Breast epithelium (tissue), 4 donors: ENCODE results near the gene TEX36. TPM values are rescaled to one million over a fixed set of nuclear protein-coding genes. Genes with fewer than 3 reads are reported as not detected.
"Not testable (repeated sequence)": the region's sequence is repeated elsewhere in the genome, so short reads cannot be mapped to it uniquely, and the experiment has no call there.

Experiments
- DNase-seq, 2 donors: peaks; one replicate each; pipeline ENCODE4 v3.0.0-alpha.2; 2019; ENCODE audit warnings: low spot score in 2 of 2
- H3K27ac ChIP-seq, 2 donors: fragments of 200-600 bp; sonication (generic) in 1 of 2; one replicate each; pipeline ENCODE4 v1.5.1; 2016 to 2019; ENCODE audit warnings: mild to moderate bottlenecking in 1 of 2
- H3K27me3 ChIP-seq, 2 donors: fragments of 200-600 bp; sonication (generic) in 1 of 2; one replicate each; pipeline versions ENCODE4 v1.5.1 to v1.6.0; 2017 to 2019; ENCODE audit warnings: control low read depth in 1 of 2, mild to moderate bottlenecking in 1 of 2
- H3K36me3 ChIP-seq: fragments of 200-600 bp; one replicate; pipeline ENCODE4 v1.5.1; 2019
- H3K4me1 ChIP-seq, 2 donors: fragments of 200-600 bp; sonication (generic); one replicate each; pipeline ENCODE4 v1.5.1; 2016 to 2019; ENCODE audit warnings: control low read depth in 1 of 2
- H3K4me3 ChIP-seq, 3 donors: fragments of 200-600 bp; sonication (generic); 1 replicate in 2 of 3; 2 replicates in 1 of 3; pipeline ENCODE4 v1.5.1; 2016 to 2019; ENCODE audit warnings: mild to moderate bottlenecking in 3 of 3, moderate library complexity in 2 of 3
- H3K9me3 ChIP-seq, 2 donors: fragments of 200-600 bp; sonication (generic) in 1 of 2; one replicate each; pipeline ENCODE4 v1.5.1; 2016 to 2019; ENCODE audit warnings: control low read depth in 1 of 2
- CTCF ChIP-seq, 3 donors: fragments of 450-650 bp; IDR thresholded peaks; one replicate each; pipeline ENCODE4 v1.5.1; 2016 to 2017; ENCODE audit warnings: antibody characterized with exemption in 3 of 3, mild to moderate bottlenecking in 3 of 3, moderate library complexity in 3 of 3
- POLR2A ChIP-seq: fragments of 450-650 bp; IDR thresholded peaks from one replicate; pipeline ENCODE4 v1.6.1; 2016; ENCODE audit warnings: antibody characterized with exemption, mild to moderate bottlenecking, moderate library complexity
- POLR2AphosphoS5 ChIP-seq, 3 donors: sonication (generic); formaldehyde crosslinking; IDR thresholded peaks; one replicate each; pipeline ENCODE4 v1.6.1; 2017; ENCODE audit warnings: antibody characterized with exemption in 3 of 3
- intact Hi-C: fragments of 100-400 bp; cut with DNase I; formaldehyde crosslinking; loops from one replicate; pipeline ENCODE4 v1.15.1; 2023; ENCODE audit warnings: low total_unique reads
- total RNA-seq, 3 donors: library from RNA; depleted of rRNA; stranded (reverse); fragments of >200 nt; gene quantifications; one replicate each; pipeline ENCODE4 v1.1.0, GENCODE V29; 2016

Gene TEX36
- total RNA-seq, 3 donors from 2014 or later: not detected

GRCh38 chr10:125624800-125625199, 58.2 kb downstream of the TEX36 start:
- TF ChIP-seq POLR2A (no peak), POLR2AphosphoS5 (IDR thresholded peaks at IDR 0.05) (peak in 1 of 3 donors; percentile 51), CTCF (IDR thresholded peaks at IDR 0.05) (no peak)
- no peaks in the 10 kb centered on the region for H3K36me3 ChIP-seq
- no peaks in the 10 kb centered on the region for H3K4me1 ChIP-seq
- H3K27ac ChIP-seq: no peak overlapping the region
- peak; percentile 23 to 61 for DNase-seq
- no peaks in the 10 kb centered on the region for H3K9me3 ChIP-seq
- no peak overlapping the region for H3K4me3 ChIP-seq
- no peaks in the 10 kb centered on the region for H3K27me3 ChIP-seq
- intact Hi-C loops: no loop called here

GRCh38 chr10:125621052-125621451, 61.9 kb downstream of the TEX36 start:
- Histone ChIP-seq H3K27me3 (no peaks in the 10 kb centered on the region), H3K4me1 (no peaks in the 10 kb centered on the region), H3K9me3 (no peaks in the 10 kb centered on the region), H3K36me3 (no peaks in the 10 kb centered on the region), H3K27ac (no peak overlapping the region), H3K4me3 (no peak overlapping the region)
- TF ChIP-seq CTCF (IDR thresholded peaks at IDR 0.05): no peak
- TF ChIP-seq POLR2A: no peak
- TF ChIP-seq POLR2AphosphoS5 (IDR thresholded peaks at IDR 0.05): no peak
- intact Hi-C loops: no loop called here
- DNase-seq: no peak

- Histone ChIP-seq H3K4me1 (no peaks in the 10 kb centered on the region), H3K36me3 (no peaks in the 10 kb centered on the region), H3K27ac (no peak overlapping the region), H3K9me3 (no peaks in the 10 kb centered on the region), H3K4me3 (no peak overlapping the region), H3K27me3 (no peaks in the 10 kb centered on the region)
- TF ChIP-seq CTCF (IDR thresholded peaks at IDR 0.05) (no peak), POLR2AphosphoS5 (IDR thresholded peaks at IDR 0.05) (no peak), POLR2A (no peak)
- DNase-seq: no peak
- intact Hi-C loops: no loop called here
Measured at GRCh38 chr10:125620401-125620800, 62.6 kb downstream of the TEX36 start.

DNA sequence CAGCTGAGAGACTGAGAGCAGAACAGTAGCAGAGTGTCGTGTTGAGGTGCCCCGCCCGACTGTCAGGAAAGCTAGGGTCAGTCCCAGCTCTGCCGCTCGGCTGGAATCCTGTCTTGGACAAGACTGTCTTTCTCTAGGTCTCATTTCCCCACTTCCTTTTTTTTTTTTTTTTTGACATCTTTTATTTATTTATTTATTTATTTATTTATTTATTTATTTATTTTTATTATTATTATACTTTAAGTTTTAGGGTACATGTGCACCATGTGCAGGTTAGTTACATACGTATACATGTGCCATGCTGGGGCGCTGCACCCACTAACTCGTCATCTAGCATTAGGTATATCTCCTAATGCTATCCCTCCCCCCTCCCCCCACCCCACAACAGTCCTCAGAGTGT, 69.9 kb downstream of the TEX36 start:
- H3K36me3 ChIP-seq, H3K9me3 ChIP-seq, H3K4me3 ChIP-seq, intact Hi-C loops, DNase-seq, H3K4me1 ChIP-seq, H3K27me3 ChIP-seq, H3K27ac ChIP-seq: not testable (repeated sequence)

DNA sequence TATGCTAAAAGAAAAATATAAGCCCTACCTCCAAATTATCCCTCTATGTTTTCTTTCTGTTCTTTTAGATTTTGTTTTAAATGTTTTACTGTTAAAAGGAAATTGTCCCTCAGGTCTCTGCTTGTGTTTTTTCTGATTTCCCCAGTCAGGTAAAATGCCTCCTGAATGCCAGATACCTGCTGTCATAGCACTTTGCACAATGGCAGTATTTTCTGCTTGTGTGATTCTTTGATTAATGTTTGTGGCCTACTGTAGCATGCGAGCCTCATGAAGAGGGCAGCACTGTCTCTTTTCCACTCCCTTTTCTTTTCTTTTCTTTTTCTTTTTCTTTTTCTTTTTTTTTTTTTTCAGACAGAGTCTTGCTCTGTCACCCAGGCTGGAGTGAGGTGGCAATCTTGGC, 71.2 kb downstream of the TEX36 start:
- Histone ChIP-seq H3K36me3 (no peaks in the 10 kb centered on the region), H3K9me3 (no peaks in the 10 kb centered on the region), H3K27ac (no peak overlapping the region), H3K4me3 (no peak overlapping the region), H3K4me1 (no peaks in the 10 kb centered on the region), H3K27me3 (no peaks in the 10 kb centered on the region)
- intact Hi-C loops: no loop called here
- TF ChIP-seq POLR2A (no peak), CTCF (IDR thresholded peaks at IDR 0.05) (no peak), POLR2AphosphoS5 (IDR thresholded peaks at IDR 0.05) (no peak)
- no peak for DNase-seq

- Histone ChIP-seq H3K4me3 (no peak overlapping the region), H3K4me1 (no peaks in the 10 kb centered on the region), H3K27ac (no peak overlapping the region), H3K9me3 (no peaks in the 10 kb centered on the region), H3K27me3 (no peaks in the 10 kb centered on the region), H3K36me3 (no peaks in the 10 kb centered on the region)
- DNase-seq: no peak
- no peak for TF ChIP-seq POLR2A
- TF ChIP-seq POLR2AphosphoS5 (IDR thresholded peaks at IDR 0.05): no peak
- no peak for TF ChIP-seq CTCF (IDR thresholded peaks at IDR 0.05)
- intact Hi-C loops: no loop called here
Measured at GRCh38 chr10:125611216-125611615, 71.7 kb downstream of the TEX36 start.
